GM23248 (cell line): ENCODE data around the gene TMEM108. TPM values are rescaled to one million over a fixed set of nuclear protein-coding genes. Genes with fewer than 3 reads are reported as not detected.

Experiments used
- DNase-seq: peaks from one replicate; pipeline ENCODE4 v3.0.0-alpha.2; 2015
- H2AFZ ChIP-seq: fragments of 200-600 bp; sonication (generic); 2 replicates; pipeline ENCODE4 v1.6.1; 2016; ENCODE audit warnings: antibody characterized with exemption
- H3F3A ChIP-seq: fragments of 200-600 bp; sonication (generic); 2 replicates; pipeline ENCODE4 v1.6.1; 2016; ENCODE audit warnings: mild to moderate bottlenecking, antibody characterized with exemption, mixed run types; ENCODE audit not compliant: insufficient read depth
- H3K27ac ChIP-seq: fragments of 200-600 bp; sonication (generic); 2 replicates; pipeline ENCODE4 v1.5.1; 2016; ENCODE audit warnings: mild to moderate bottlenecking
- H3K27me3 ChIP-seq: fragments of 200-600 bp; sonication (generic); replicated peaks from 2 replicates; pipeline ENCODE4 v1.6.1; 2016; ENCODE audit warnings: mild to moderate bottlenecking; ENCODE audit not compliant: insufficient read depth
- H3K36me3 ChIP-seq: fragments of 200-600 bp; sonication (generic); 2 replicates; pipeline ENCODE4 v1.6.1; 2016; ENCODE audit warnings: low read depth, mild to moderate bottlenecking
- H3K4me1 ChIP-seq: fragments of 200-600 bp; sonication (generic); 2 replicates; pipeline ENCODE4 v1.6.1; 2016; ENCODE audit warnings: mild to moderate bottlenecking; ENCODE audit not compliant: insufficient read depth
- H3K4me2 ChIP-seq: fragments of 200-600 bp; sonication (generic); one replicate; pipeline ENCODE4 v1.6.1; 2016; ENCODE audit warnings: mild to moderate bottlenecking; ENCODE audit not compliant: unreplicated experiment
- H3K4me3 ChIP-seq: fragments of 200-600 bp; sonication (generic); 2 replicates; pipeline ENCODE4 v1.5.1; 2016; ENCODE audit warnings: mild to moderate bottlenecking
- H3K79me2 ChIP-seq: fragments of 200-600 bp; sonication (generic); 2 replicates; pipeline ENCODE4 v1.6.1; 2016; ENCODE audit warnings: mild to moderate bottlenecking; ENCODE audit not compliant: insufficient read depth
- H3K9ac ChIP-seq: fragments of 200-600 bp; sonication (generic); 2 replicates; pipeline ENCODE4 v1.6.1; 2016; ENCODE audit warnings: mild to moderate bottlenecking
- H3K9me2 ChIP-seq: fragments of 200-600 bp; sonication (generic); 2 replicates; pipeline ENCODE4 v1.6.1; 2016; ENCODE audit warnings: mixed run types, mild to moderate bottlenecking, moderate library complexity; ENCODE audit not compliant: insufficient read depth
- H3K9me3 ChIP-seq: fragments of 200-600 bp; sonication (generic); one replicate; pipeline ENCODE4 v1.6.1; 2017; ENCODE audit warnings: low read depth
- H4K20me1 ChIP-seq: fragments of 200-600 bp; sonication (generic); 2 replicates; pipeline ENCODE4 v1.6.0; 2016; ENCODE audit not compliant: insufficient read depth
- EZH2 ChIP-seq: fragments of 200-600 bp; sonication (generic); IDR thresholded peaks from 2 replicates; pipeline ENCODE4 v1.6.1; 2018; ENCODE audit warnings: antibody characterized with exemption, mild to moderate bottlenecking; ENCODE audit not compliant: insufficient read depth, poor library complexity, severe bottlenecking
- EZH2phosphoT487 ChIP-seq: fragments of 200-600 bp; sonication (generic); IDR thresholded peaks from 2 replicates; pipeline ENCODE4 v1.6.1; 2018; ENCODE audit warnings: antibody characterized with exemption, moderate library complexity, mild to moderate bottlenecking, low read depth; ENCODE audit not compliant: insufficient read depth
- WGBS, 2 experiments: methylation state at CpG; one replicate each; pipeline ENCODE4 v1.1.6; 2015 to 2017; ENCODE audit warnings: low lambda C conversion rate in 2 of 2, low coverage in 1 of 2; ENCODE audit errors: missing lambda C conversion rate in 2 of 2; 5-methylcytosine and 5-hydroxymethylcytosine counted together
- in situ Hi-C: fragments of 300-500 bp; cut with MboI; formaldehyde crosslinking; loops from 2 replicates; pipeline ENCODE4 v1.15.0; 2020
- polyA plus RNA-seq: library from polyadenylated mRNA; unstranded; fragments of >200 nt; fragmentation: Nextera tagmentation; extraction: Ambion mirVana; gene quantifications from 2 replicates; pipeline ENCODE4 v1.2.1, GENCODE V29; 2016
- total RNA-seq: library from RNA; depleted of rRNA; stranded (reverse); fragments of >200 nt; shearing (Covaris generic); gene quantifications from 2 replicates; pipeline ENCODE4 v1.2.3, GENCODE V29; 2014

Gene TMEM108
- total and polyA plus RNA-seq, 2 experiments from 2014 or later, result not detected

- Histone ChIP-seq H3K4me3 (no peak overlapping the region), H4K20me1 (no peaks in the 10 kb centered on the region), H3F3A (no peaks in the 10 kb centered on the region), H3K4me2 (no peak overlapping the region), H3K9me3 (no peaks in the 10 kb centered on the region), H3K36me3 (no peaks in the 10 kb centered on the region), H3K9me2 (no peaks in the 10 kb centered on the region), H3K79me2 (no peaks in the 10 kb centered on the region), H3K4me1 (no peaks in the 10 kb centered on the region), H2AFZ (no peak overlapping the region), H3K27ac (no peak overlapping the region), H3K9ac (no peak overlapping the region), H3K27me3 (no peaks in the 10 kb centered on the region)
- DNase-seq, result no peak
- WGBS, 2 experiments, result 12 to 25% methylated on average over 1 of the region's 1 CpG
- in situ Hi-C loops, result no loop called here
- TF ChIP-seq EZH2 (no peak), EZH2phosphoT487 (no peak)
These were observed 290.2 kb downstream of the TMEM108 start for GRCh38 chr3:133328373-133328772.

GRCh38 chr3:133329626-133330025 is 291.4 kb downstream of the TMEM108 start:
- H2AFZ ChIP-seq, result no peak overlapping the region
- H3K9me3 ChIP-seq, result no peaks in the 10 kb centered on the region
- H3K36me3 ChIP-seq, result no peaks in the 10 kb centered on the region
- no peak overlapping the region for H3K4me2 ChIP-seq
- WGBS, 2 experiments, result 16 to 27% methylated on average over 1 of the region's 1 CpG
- H3K9me2 ChIP-seq, result no peaks in the 10 kb centered on the region
- no peak overlapping the region for H3K4me3 ChIP-seq
- no peak overlapping the region for H3K9ac ChIP-seq
- no peaks in the 10 kb centered on the region for H3F3A ChIP-seq
- TF ChIP-seq EZH2 (no peak), EZH2phosphoT487 (no peak)
- in situ Hi-C loops, result no loop called here
- H3K79me2 ChIP-seq, result no peaks in the 10 kb centered on the region
- no peak overlapping the region for H3K27ac ChIP-seq
- no peaks in the 10 kb centered on the region for H3K4me1 ChIP-seq
- no peak for DNase-seq
- H3K27me3 ChIP-seq, result no peaks in the 10 kb centered on the region
- H4K20me1 ChIP-seq, result no peaks in the 10 kb centered on the region

GRCh38 chr3:133330065-133330464 is 291.9 kb downstream of the TMEM108 start:
- Histone ChIP-seq H3F3A (no peaks in the 10 kb centered on the region), H2AFZ (no peak overlapping the region), H3K4me2 (no peak overlapping the region), H3K4me1 (no peaks in the 10 kb centered on the region), H3K9me2 (no peaks in the 10 kb centered on the region), H3K9me3 (no peaks in the 10 kb centered on the region), H3K27ac (no peak overlapping the region), H4K20me1 (no peaks in the 10 kb centered on the region), H3K27me3 (no peaks in the 10 kb centered on the region), H3K4me3 (no peak overlapping the region), H3K79me2 (no peaks in the 10 kb centered on the region), H3K36me3 (no peaks in the 10 kb centered on the region), H3K9ac (no peak overlapping the region)
- in situ Hi-C loops, result no loop called here
- DNase-seq, result no peak
- 0% methylated on average over 1 of the region's 1 CpG for WGBS, 2 experiments
- TF ChIP-seq EZH2phosphoT487, result no peak
- no peak for TF ChIP-seq EZH2

GRCh38 chr3:133330522-133330921 is 292.3 kb downstream of the TMEM108 start:
- no peak overlapping the region for H3K9ac ChIP-seq
- no peak overlapping the region for H3K4me2 ChIP-seq
- no peak for DNase-seq
- H3K79me2 ChIP-seq, result no peaks in the 10 kb centered on the region
- no peaks in the 10 kb centered on the region for H3K9me2 ChIP-seq
- H3K27me3 ChIP-seq, result 0 out of 2 replicates have a peak, but pooled peaks cover 2% of the 10 kb centered on the region
- in situ Hi-C loops, result no loop called here
- no peak overlapping the region for H3K4me3 ChIP-seq
- no peak overlapping the region for H2AFZ ChIP-seq
- H3K9me3 ChIP-seq, result no peaks in the 10 kb centered on the region
- no peak for TF ChIP-seq EZH2
- TF ChIP-seq EZH2phosphoT487, result no peak
- no peak overlapping the region for H3K27ac ChIP-seq
- H3K36me3 ChIP-seq, result no peaks in the 10 kb centered on the region
- H3K4me1 ChIP-seq, result no peaks in the 10 kb centered on the region
- no peaks in the 10 kb centered on the region for H3F3A ChIP-seq
- H4K20me1 ChIP-seq, result no peaks in the 10 kb centered on the region

GRCh38 chr3:133354721-133355120 is 316.5 kb downstream of the TMEM108 start:
- no peaks in the 10 kb centered on the region for H3K9me2 ChIP-seq
- in situ Hi-C loops, result no loop called here
- H4K20me1 ChIP-seq, result no peaks in the 10 kb centered on the region
- H3K27me3 ChIP-seq, result no peaks in the 10 kb centered on the region
- no peaks in the 10 kb centered on the region for H3K36me3 ChIP-seq
- no peak overlapping the region for H3K9ac ChIP-seq
- DNase-seq, result no peak
- H3K4me1 ChIP-seq, result no peaks in the 10 kb centered on the region
- no peak overlapping the region for H3K4me2 ChIP-seq
- H3K27ac ChIP-seq, result no peak overlapping the region
- no peak overlapping the region for H2AFZ ChIP-seq
- TF ChIP-seq EZH2phosphoT487 (no peak), EZH2 (no peak)
- 1 to 5% methylated on average over 4 of the region's 4 CpGs for WGBS, 2 experiments
- no peaks in the 10 kb centered on the region for H3K9me3 ChIP-seq
- H3F3A ChIP-seq, result no peaks in the 10 kb centered on the region
- no peaks in the 10 kb centered on the region for H3K79me2 ChIP-seq
- no peak overlapping the region for H3K4me3 ChIP-seq
